Measurements from ENCODE around the gene SLC6A6. TPM values are rescaled to one million over a fixed set of nuclear protein-coding genes. Genes with fewer than 3 reads are reported as not detected.

The SLC6A6 gene
- total RNA-seq, 2 donors from 2014 or later = 43.1 to 56.5 TPM

GRCh38 chr3:14503706-14504065 is 101.3 kb downstream of the SLC6A6 start:
- Histone ChIP-seq H3K27ac (ENCODE audit: low read depth, low read length) (no peak overlapping the region), H3K9ac (ENCODE audit: extremely low read depth, low read length, poor library complexity, severe bottlenecking) (no peak overlapping the region), H3K9me3 (ENCODE audit: control insufficient read depth, low read length) (peaks cover 13% of the 10 kb centered on the region), H3K27me3 (ENCODE audit: control insufficient read depth, insufficient read depth, low read length, poor library complexity, severe bottlenecking) (no peaks in the 10 kb centered on the region), H3K4me1 (ENCODE audit: control insufficient read depth, insufficient read depth, low read length) (no peaks in the 10 kb centered on the region), H3K36me3 (ENCODE audit: control insufficient read depth, insufficient read depth, low read length) (no peaks in the 10 kb centered on the region), H3K4me3 (ENCODE audit: low read length) (no peak overlapping the region)
- Mint-ChIP-seq H3K27me3 (ENCODE audit: insufficient read depth) (peaks cover 6% of the 10 kb centered on the region), H3K4me3 (no peak overlapping the region), H3K27ac (no peak overlapping the region), H3K36me3 (ENCODE audit: low read depth) (no peaks in the 10 kb centered on the region), H3K9me3 (peaks cover 13% of the 10 kb centered on the region), H3K4me1 (no peaks in the 10 kb centered on the region)
- DNase-seq = no peak
- TF ChIP-seq CTCF (conservative IDR thresholded peaks at IDR 0.05) = no peak
- WGBS, 2 experiments (ENCODE audit: insufficient coverage in 1 of 2, insufficient read length in 1 of 2) = 93% methylated on average over 11 to 20 of the region's 20 CpGs

- H3K9ac ChIP-seq (ENCODE audit: extremely low read depth, low read length, poor library complexity, severe bottlenecking) = no peak overlapping the region
- H3K27me3 Mint-ChIP-seq (ENCODE audit: insufficient read depth) = peaks cover 6% of the 10 kb centered on the region
- H3K4me1 ChIP-seq (ENCODE audit: control insufficient read depth, insufficient read depth, low read length) = no peaks in the 10 kb centered on the region
- H3K27ac Mint-ChIP-seq = no peak overlapping the region
- peak; percentile 39 for DNase-seq
- no peak overlapping the region for H3K4me3 ChIP-seq (ENCODE audit: low read length)
- no peaks in the 10 kb centered on the region for H3K36me3 ChIP-seq (ENCODE audit: control insufficient read depth, insufficient read depth, low read length)
- H3K4me3 Mint-ChIP-seq = no peak overlapping the region
- no peaks in the 10 kb centered on the region for H3K27me3 ChIP-seq (ENCODE audit: control insufficient read depth, insufficient read depth, low read length, poor library complexity, severe bottlenecking)
- H3K27ac ChIP-seq (ENCODE audit: low read depth, low read length) = no peak overlapping the region
- 88 to 91% methylated on average over 6 to 22 of the region's 22 CpGs for WGBS, 2 experiments (ENCODE audit: insufficient coverage in 1 of 2, insufficient read length in 1 of 2)
- no peaks in the 10 kb centered on the region for H3K4me1 Mint-ChIP-seq
- peaks cover 13% of the 10 kb centered on the region for H3K9me3 Mint-ChIP-seq
- no peak for TF ChIP-seq CTCF (conservative IDR thresholded peaks at IDR 0.05)
- H3K36me3 Mint-ChIP-seq (ENCODE audit: low read depth) = no peaks in the 10 kb centered on the region
- peaks cover 13% of the 10 kb centered on the region for H3K9me3 ChIP-seq (ENCODE audit: control insufficient read depth, low read length)
These were observed 102.8 kb downstream of the SLC6A6 start for GRCh38 chr3:14505001-14505802.

- no peaks in the 10 kb centered on the region for H3K36me3 ChIP-seq (ENCODE audit: control insufficient read depth, insufficient read depth, low read length)
- no peak overlapping the region for H3K9ac ChIP-seq (ENCODE audit: extremely low read depth, low read length, poor library complexity, severe bottlenecking)
- no peaks in the 10 kb centered on the region for H3K27me3 ChIP-seq (ENCODE audit: control insufficient read depth, insufficient read depth, low read length, poor library complexity, severe bottlenecking)
- no peak overlapping the region for H3K27ac ChIP-seq (ENCODE audit: low read depth, low read length)
- H3K4me3 Mint-ChIP-seq = no peak overlapping the region
- no peak overlapping the region for H3K27ac Mint-ChIP-seq
- peaks cover 6% of the 10 kb centered on the region for H3K27me3 Mint-ChIP-seq (ENCODE audit: insufficient read depth)
- no peak for TF ChIP-seq CTCF (conservative IDR thresholded peaks at IDR 0.05)
- H3K4me1 ChIP-seq (ENCODE audit: control insufficient read depth, insufficient read depth, low read length) = no peaks in the 10 kb centered on the region
- 91 to 93% methylated on average over 14 to 16 of the region's 16 CpGs for WGBS, 2 experiments (ENCODE audit: insufficient coverage in 1 of 2, insufficient read length in 1 of 2)
- H3K4me3 ChIP-seq (ENCODE audit: low read length) = no peak overlapping the region
- H3K9me3 Mint-ChIP-seq = peaks cover 13% of the 10 kb centered on the region
- no peaks in the 10 kb centered on the region for H3K4me1 Mint-ChIP-seq
- DNase-seq = peak; percentile 40
- no peaks in the 10 kb centered on the region for H3K36me3 Mint-ChIP-seq (ENCODE audit: low read depth)
- H3K9me3 ChIP-seq (ENCODE audit: control insufficient read depth, low read length) = peaks cover 13% of the 10 kb centered on the region
These were observed 103.5 kb downstream of the SLC6A6 start for GRCh38 chr3:14505803-14506500.

All from endodermal cell (in vitro differentiated cells).